22Rv1 (cell line): Measurements from ENCODE around the gene KANK4.

Experiments
- H3K27ac ChIP-seq: fragments of 450-650 bp; 2 replicates; pipeline ENCODE4 v1.5.1; 2017
- CTCF ChIP-seq: fragments of 450-650 bp; IDR thresholded peaks from 2 replicates; pipeline ENCODE4 v1.5.1; 2017; ENCODE audit warnings: mild to moderate bottlenecking
- ZFX ChIP-seq: fragments of 450-650 bp; IDR thresholded peaks from 2 replicates; pipeline ENCODE4 v1.6.1; 2017; ENCODE audit warnings: antibody characterized with exemption, borderline replicate concordance

KANK4 gene

GRCh38 chr1:62237361-62237760, 81.9 kb downstream of the KANK4 start:
- H3K27ac ChIP-seq = no peak overlapping the region
- TF ChIP-seq ZFX (no peak), CTCF (no peak)

GRCh38 chr1:62235576-62235975, 83.7 kb downstream of the KANK4 start:
- no peak overlapping the region for H3K27ac ChIP-seq
- TF ChIP-seq ZFX = no peak
- TF ChIP-seq CTCF = no peak

GRCh38 chr1:62234688-62235087, 84.5 kb downstream of the KANK4 start:
- no peak overlapping the region for H3K27ac ChIP-seq
- no peak for TF ChIP-seq ZFX
- TF ChIP-seq CTCF = no peak

GRCh38 chr1:62233926-62234450, 85.2 kb downstream of the KANK4 start:
- TF ChIP-seq CTCF (no peak), ZFX (no peak)
- no peak overlapping the region for H3K27ac ChIP-seq

- H3K27ac ChIP-seq = no peak overlapping the region
- no peak for TF ChIP-seq CTCF
- no peak for TF ChIP-seq ZFX
Measured at GRCh38 chr1:62232871-62233278, 86.4 kb downstream of the KANK4 start.

- TF ChIP-seq CTCF = no peak
- H3K27ac ChIP-seq = no peak overlapping the region
Measured at GRCh38 chr1:62230718-62231117, 88.5 kb downstream of the KANK4 start.

GRCh38 chr1:62229932-62230331, 89.3 kb downstream of the KANK4 start:
- TF ChIP-seq CTCF (no peak), ZFX (no peak)

More at GRCh38 chr1:62229932-62230331, 89.3 kb downstream of the KANK4 start:
- H3K27ac ChIP-seq = no peak overlapping the region
